Right kidney (tissue), 1 donor: ENCODE measurements around the gene HIF1A.
A peak's percentile ranks its signal among the peaks of the same experiment; 100 is the strongest.

Experiments
- DNase-seq: peaks from one replicate; pipeline ENCODE4 v3.0.0-alpha.2; 2016

Gene HIF1A

GRCh38 chr14:61671082-61671481, 24.2 kb upstream of the HIF1A start:
- DNase-seq, result no peak

GRCh38 chr14:61672796-61673195, 22.5 kb upstream of the HIF1A start:
- no peak for DNase-seq

GRCh38 chr14:61673305-61673704, 22.0 kb upstream of the HIF1A start:
- DNase-seq, result no peak

- DNase-seq, result no peak
Observed at GRCh38 chr14:61675291-61675690, 20.0 kb upstream of the HIF1A start.

GRCh38 chr14:61677479-61677878, 17.8 kb upstream of the HIF1A start:
- DNase-seq, result no peak

- DNase-seq, result no peak
Observed at GRCh38 chr14:61678975-61679374, 16.3 kb upstream of the HIF1A start.

- no peak for DNase-seq
Observed at GRCh38 chr14:61681413-61681812, 13.9 kb upstream of the HIF1A start.

- no peak for DNase-seq
Observed at GRCh38 chr14:61683108-61683507, 12.2 kb upstream of the HIF1A start.

GRCh38 chr14:61690039-61690438, 5.3 kb upstream of the HIF1A start:
- no peak for DNase-seq

- DNase-seq, result no peak
Observed at GRCh38 chr14:61690982-61691381, 4.3 kb upstream of the HIF1A start.

GRCh38 chr14:61691495-61691894, 3.8 kb upstream of the HIF1A start:
- DNase-seq, result no peak

GRCh38 chr14:61694039-61694438, 1.3 kb upstream of the HIF1A start:
- DNase-seq, result no peak

GRCh38 chr14:61695695-61696527, 598 bp downstream of the HIF1A start:
- peak; percentile 94 for DNase-seq

GRCh38 chr14:61696753-61697318, 1.5 kb downstream of the HIF1A start:
- DNase-seq, result no peak

GRCh38 chr14:61698206-61698980, 3.1 kb downstream of the HIF1A start:
- no peak for DNase-seq

- DNase-seq, result no peak
Observed at GRCh38 chr14:61699027-61699426, 3.7 kb downstream of the HIF1A start.

GRCh38 chr14:61700104-61700886, 5.0 kb downstream of the HIF1A start:
- no peak for DNase-seq

GRCh38 chr14:61701946-61702345, 6.6 kb downstream of the HIF1A start:
- DNase-seq, result no peak

- no peak for DNase-seq
Observed at GRCh38 chr14:61703342-61704129, 8.2 kb downstream of the HIF1A start.

- DNase-seq, result no peak
Observed at GRCh38 chr14:61704554-61704953, 9.2 kb downstream of the HIF1A start.

GRCh38 chr14:61705017-61705416, 9.7 kb downstream of the HIF1A start:
- DNase-seq, result no peak
